ENCODE data around the gene PBX4.

The PBX4 gene

DNA sequence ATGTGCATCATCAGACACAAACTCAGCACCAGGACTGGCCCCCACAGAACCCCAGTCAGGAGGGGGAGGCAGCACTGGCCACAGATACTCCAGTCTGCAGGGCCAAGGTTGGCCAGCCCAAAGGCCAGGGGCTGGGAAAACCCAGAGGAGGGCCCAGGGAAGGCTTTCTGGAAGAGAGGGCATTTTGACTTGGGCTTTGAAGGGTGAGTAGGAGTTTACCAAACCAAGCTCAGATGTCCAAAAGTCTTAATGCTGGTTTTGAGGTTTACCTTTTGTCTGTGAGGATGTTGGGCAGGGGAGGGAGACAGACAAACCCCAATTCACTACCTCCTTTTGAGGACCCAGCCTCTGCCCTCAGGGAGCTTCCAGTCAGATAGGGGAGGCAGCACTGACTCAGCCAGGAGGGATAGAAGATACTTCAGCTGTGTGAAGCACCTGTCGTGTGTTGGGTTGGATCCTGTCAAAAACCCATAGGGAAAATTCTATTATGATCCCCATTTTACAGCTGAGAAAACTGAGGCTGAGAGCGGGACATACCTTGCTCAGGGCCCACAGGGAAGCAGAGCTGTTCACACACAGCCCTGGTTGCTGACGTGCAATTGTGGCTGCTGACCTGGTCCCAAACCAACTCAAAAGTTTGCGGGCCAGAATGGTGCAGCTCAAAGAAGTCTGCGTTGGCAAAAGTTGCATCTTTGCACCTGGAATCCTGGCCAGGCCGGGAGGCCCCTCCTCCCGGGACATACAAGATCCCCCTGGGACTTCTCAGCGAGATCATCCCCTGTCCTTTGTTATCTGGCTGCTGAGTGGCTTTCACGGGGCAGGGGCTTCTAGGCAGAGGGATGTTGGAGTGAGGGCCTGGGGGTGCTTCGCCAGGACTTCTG lies 67.3 kb downstream of the PBX4 start:
- Histone ChIP-seq H3K9me3 (ENCODE audit: severe bottlenecking) (no peaks in the 10 kb centered on the region), H3K4me1 (ENCODE audit: insufficient read depth, poor library complexity, severe bottlenecking) (no peaks in the 10 kb centered on the region), H3K27me3 (ENCODE audit: insufficient read depth, poor library complexity, severe bottlenecking) (no peaks in the 10 kb centered on the region), H3K27ac (ENCODE audit: poor library complexity, severe bottlenecking) (no peak overlapping the region), H3K4me3 (ENCODE audit: severe bottlenecking) (no peak overlapping the region), H3K36me3 (ENCODE audit: low read depth) (no peaks in the 10 kb centered on the region)
- ATAC-seq (ENCODE audit: low read depth) (no peak), DNase-seq (ENCODE audit: low spot score) (no peak)
- no peak for TF ChIP-seq CTCF (IDR thresholded peaks at IDR 0.05; ENCODE audit: poor library complexity, severe bottlenecking)

- ATAC-seq (ENCODE audit: low read depth) (no peak), DNase-seq (ENCODE audit: low spot score) (no peak)
- no peaks in the 10 kb centered on the region for H3K4me1 ChIP-seq (ENCODE audit: insufficient read depth, poor library complexity, severe bottlenecking)
- no peaks in the 10 kb centered on the region for H3K36me3 ChIP-seq (ENCODE audit: low read depth)
- no peak overlapping the region for H3K27ac ChIP-seq (ENCODE audit: poor library complexity, severe bottlenecking)
- H3K4me3 ChIP-seq (ENCODE audit: severe bottlenecking), result no peak overlapping the region
- TF ChIP-seq CTCF (IDR thresholded peaks at IDR 0.05; ENCODE audit: poor library complexity, severe bottlenecking), result no peak
- H3K9me3 ChIP-seq (ENCODE audit: severe bottlenecking), result no peaks in the 10 kb centered on the region
- H3K27me3 ChIP-seq (ENCODE audit: insufficient read depth, poor library complexity, severe bottlenecking), result no peaks in the 10 kb centered on the region
These were observed 68.0 kb downstream of the PBX4 start for GRCh38 chr19:19550485-19550929.

DNA sequence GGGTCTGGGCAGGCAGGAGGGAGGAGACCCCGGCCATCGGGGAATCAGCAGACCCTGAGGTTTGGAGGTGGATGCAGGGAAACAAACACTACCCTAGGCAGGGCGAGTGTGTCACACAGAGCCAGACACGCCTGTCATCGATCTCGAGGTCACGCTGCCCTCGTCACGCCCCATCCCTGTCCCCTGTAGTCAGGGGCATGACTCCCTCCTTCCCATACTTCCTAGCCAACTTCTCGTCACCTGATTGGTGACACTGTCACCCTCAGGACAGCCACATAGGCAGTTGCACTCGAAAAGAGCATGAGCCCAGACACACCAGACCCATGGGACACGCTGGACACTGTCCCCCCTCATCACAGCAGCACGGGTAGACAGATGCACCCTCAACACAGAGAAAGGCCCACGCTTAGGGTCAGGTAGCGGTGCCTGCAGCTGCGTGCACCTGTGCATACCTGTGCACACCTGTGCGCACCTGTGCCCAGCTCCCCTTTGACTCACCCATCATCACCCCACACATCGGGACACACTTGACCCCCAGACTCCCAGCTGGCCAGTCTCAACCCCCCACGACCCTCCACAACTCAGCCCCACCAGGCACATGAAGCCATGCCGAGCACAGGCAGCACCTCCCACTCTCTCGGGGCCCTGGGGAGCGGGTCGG lies 68.6 kb downstream of the PBX4 start:
- Histone ChIP-seq H3K27me3 (ENCODE audit: insufficient read depth, poor library complexity, severe bottlenecking) (no peaks in the 10 kb centered on the region), H3K4me1 (ENCODE audit: insufficient read depth, poor library complexity, severe bottlenecking) (no peaks in the 10 kb centered on the region), H3K27ac (ENCODE audit: poor library complexity, severe bottlenecking) (no peak overlapping the region), H3K9me3 (ENCODE audit: severe bottlenecking) (no peaks in the 10 kb centered on the region), H3K4me3 (ENCODE audit: severe bottlenecking) (no peak overlapping the region), H3K36me3 (ENCODE audit: low read depth) (no peaks in the 10 kb centered on the region)
- no peak for TF ChIP-seq CTCF (IDR thresholded peaks at IDR 0.05; ENCODE audit: poor library complexity, severe bottlenecking)
- ATAC-seq (ENCODE audit: low read depth) (no peak), DNase-seq (ENCODE audit: low spot score) (no peak)

DNA sequence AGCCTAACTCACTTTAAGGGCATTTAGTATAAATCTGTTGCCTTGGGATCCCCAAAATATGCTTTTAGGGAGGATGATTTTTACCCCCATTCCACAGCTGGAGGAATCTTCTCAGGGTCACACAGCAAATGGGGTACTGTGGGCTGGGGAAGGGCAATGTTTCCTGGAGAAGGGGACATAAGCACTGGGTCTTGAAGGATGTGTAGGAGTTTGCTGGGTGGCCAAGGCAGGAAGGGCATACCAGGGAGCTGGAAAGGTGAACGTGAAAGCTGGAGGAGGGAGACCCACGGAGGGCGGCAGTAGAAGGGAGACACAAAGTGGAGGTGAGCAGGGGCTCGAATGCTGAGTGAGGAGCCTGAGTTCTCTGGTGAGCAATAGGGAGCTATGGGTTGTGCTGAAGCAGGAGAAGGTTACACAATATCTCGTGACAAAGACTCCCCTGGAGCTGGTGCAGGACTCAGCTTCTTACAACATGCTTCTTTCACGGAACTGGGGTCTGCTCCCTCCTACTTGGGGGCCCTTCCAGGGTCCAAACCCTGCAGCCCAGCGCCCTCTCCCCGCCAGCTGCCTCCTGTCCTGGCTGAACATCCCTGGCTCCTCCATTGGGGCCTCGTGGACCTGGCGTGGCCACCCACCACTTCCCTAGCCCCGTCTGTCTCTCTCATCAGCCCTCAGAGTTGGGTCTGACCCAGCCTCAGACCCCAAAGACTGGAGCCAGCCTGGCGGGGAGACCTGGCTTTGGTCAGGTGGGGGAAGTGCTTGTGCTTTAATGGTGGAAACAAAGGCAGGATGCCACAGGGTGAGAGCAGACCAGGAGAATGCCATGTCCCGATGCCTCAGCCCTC lies 69.3 kb downstream of the PBX4 start:
- Histone ChIP-seq H3K27ac (ENCODE audit: poor library complexity, severe bottlenecking) (no peak overlapping the region), H3K9me3 (ENCODE audit: severe bottlenecking) (no peaks in the 10 kb centered on the region), H3K36me3 (ENCODE audit: low read depth) (no peaks in the 10 kb centered on the region), H3K4me1 (ENCODE audit: insufficient read depth, poor library complexity, severe bottlenecking) (no peaks in the 10 kb centered on the region), H3K4me3 (ENCODE audit: severe bottlenecking) (no peak overlapping the region), H3K27me3 (ENCODE audit: insufficient read depth, poor library complexity, severe bottlenecking) (no peaks in the 10 kb centered on the region)
- TF ChIP-seq CTCF (IDR thresholded peaks at IDR 0.05; ENCODE audit: poor library complexity, severe bottlenecking), result no peak
- ATAC-seq (ENCODE audit: low read depth) (no peak), DNase-seq (ENCODE audit: low spot score) (no peak)

Data from RWPE2 (cell line).